H1 (cell line): ENCODE measurements around the gene RAD50. TPM values are rescaled to one million over a fixed set of nuclear protein-coding genes. Genes with fewer than 3 reads are reported as not detected.

Experiments
- CTCF ChIA-PET: fragments of 300-600 bp; sonication (Branson Sonifier 250); formaldehyde crosslinking; loops from one replicate; lab custom pipeline; 2021; ENCODE audit not compliant: partially characterized antibody; lab: Charles Lee
- POLR2A ChIA-PET: fragments of 300-600 bp; sonication (Branson Sonifier 250); formaldehyde crosslinking; loops from one replicate; lab custom pipeline; 2021; ENCODE audit warnings: inconsistent platforms; ENCODE audit not compliant: partially characterized antibody; lab: Charles Lee
- DNase-seq, 2 experiments: peaks; one replicate each; pipeline versions ENCODE4 v3.0.0 to v3.0.0-alpha.2; 2010 to 2022; ENCODE audit warnings: low spot score in 2 of 2, low read depth in 1 of 2, mixed read lengths in 1 of 2
- FAIRE-seq: peaks from 2 replicates; lab custom pipeline; 2011; peaks lifted over from hg19 to GRCh38; lab: Jason Lieb, UNC
- H2AFZ ChIP-seq: 2 replicates; pipeline ENCODE4 v1.8.1; 2012; ENCODE audit warnings: low read length, inconsistent platforms
- H2AK5ac ChIP-seq: 2 replicates; pipeline ENCODE4 v1.6.1; 2013; ENCODE audit warnings: low read depth, low read length
- H2BK120ac ChIP-seq: replicated peaks from 2 replicates; pipeline ENCODE3; 2013; ENCODE audit warnings: low read depth, low read length, inconsistent platforms
- H2BK12ac ChIP-seq: 2 replicates; pipeline ENCODE4 v1.6.1; 2013; ENCODE audit warnings: low read depth, low read length
- H2BK15ac ChIP-seq: 2 replicates; pipeline ENCODE4 v1.6.1; 2013; ENCODE audit warnings: low read length
- H2BK20ac ChIP-seq: 2 replicates; pipeline ENCODE4 v1.6.1; 2013; ENCODE audit warnings: low read length
- H2BK5ac ChIP-seq: 2 replicates; pipeline ENCODE4 v1.6.1; 2013; ENCODE audit warnings: low read depth, low read length
- H3K14ac ChIP-seq: 2 replicates; pipeline ENCODE4 v1.6.1; 2013; ENCODE audit warnings: inconsistent platforms; ENCODE audit not compliant: insufficient read length
- H3K18ac ChIP-seq: 2 replicates; pipeline ENCODE4 v1.6.1; 2013; ENCODE audit warnings: low read length; ENCODE audit errors: extremely low read depth
- H3K23ac ChIP-seq: 2 replicates; pipeline ENCODE4 v1.6.1; 2013; ENCODE audit warnings: inconsistent platforms; ENCODE audit not compliant: insufficient read length
- H3K23me2 ChIP-seq: 2 replicates; pipeline ENCODE4 v1.6.1; 2013; ENCODE audit warnings: low read depth, low read length
- H3K27ac ChIP-seq: 2 replicates; pipeline ENCODE4 v1.6.1; 2011; ENCODE audit warnings: low read depth, low read length, inconsistent platforms
- H3K27me3 ChIP-seq, 4 experiments: replicated peaks in 1 of 4; 1 replicate in 1 of 4; 2 replicates in 3 of 4; pipeline versions ENCODE4 v1.6.1 to v1.8.1; 2011 to 2013; ENCODE audit warnings: low read length in 3 of 4, mild to moderate bottlenecking in 3 of 4, inconsistent platforms in 2 of 4, mixed read lengths in 2 of 4, moderate library complexity in 1 of 4; ENCODE audit not compliant: control insufficient read depth in 3 of 4, insufficient read depth in 3 of 4; ENCODE audit errors: extremely low read depth in 1 of 4
- H3K36me3 ChIP-seq, 4 experiments: 2 replicates each; pipeline versions ENCODE4 v1.6.1 to v1.8.1; 2011 to 2013; ENCODE audit warnings: mild to moderate bottlenecking in 4 of 4, low read length in 3 of 4, moderate library complexity in 2 of 4, control low read depth in 1 of 4, inconsistent platforms in 1 of 4; ENCODE audit not compliant: insufficient read depth in 4 of 4, control insufficient read depth in 2 of 4
- H3K4ac ChIP-seq: replicated peaks from 2 replicates; pipeline ENCODE3; 2013; ENCODE audit warnings: low read length, low read depth, mixed read lengths, inconsistent platforms; ENCODE audit not compliant: insufficient read length
- H3K4me1 ChIP-seq, 4 experiments: replicated peaks in 1 of 4; 1 replicate in 1 of 4; 2 replicates in 3 of 4; pipeline versions ENCODE4 v1.6.1 to v1.8.1; 2011 to 2013; ENCODE audit warnings: low read length in 3 of 4, inconsistent platforms in 2 of 4, mixed read lengths in 1 of 4; ENCODE audit not compliant: insufficient read depth in 4 of 4, control insufficient read depth in 3 of 4
- H3K4me2 ChIP-seq, 2 experiments: 2 replicates each; pipeline versions ENCODE4 v1.6.1 to v1.8.1; 2011 to 2013; ENCODE audit warnings: low read depth in 2 of 2, low read length in 2 of 2, control low read depth in 1 of 2, inconsistent platforms in 1 of 2, mild to moderate bottlenecking in 1 of 2; ENCODE audit not compliant: insufficient read depth in 1 of 2
- H3K4me3 ChIP-seq, 4 experiments: fragments of 200-600, 300-600 bp in 1 of 4; sonication (generic), shearing (Covaris generic), sonication (Bioruptor Twin) in 1 of 4; 2 replicates each; pipeline versions ENCODE4 v1.5.1 to v1.8.1; 2011 to 2016; ENCODE audit warnings: low read length in 4 of 4, low read depth in 3 of 4, control low read depth in 2 of 4, inconsistent platforms in 2 of 4, mild to moderate bottlenecking in 2 of 4, mixed read lengths in 1 of 4, moderate library complexity in 1 of 4; ENCODE audit not compliant: insufficient read depth in 2 of 4; ENCODE audit errors: extremely low read depth in 1 of 4
- H3K56ac ChIP-seq: replicated peaks from 2 replicates; pipeline ENCODE3; 2013; ENCODE audit warnings: low read depth, mild to moderate bottlenecking, mixed read lengths, low read length, inconsistent platforms; ENCODE audit not compliant: insufficient read length
- H3K79me1 ChIP-seq: 2 replicates; pipeline ENCODE4 v1.6.1; 2013; ENCODE audit warnings: low read depth, low read length, control low read depth
- H3K79me2 ChIP-seq, 2 experiments: 2 replicates each; pipeline versions ENCODE4 v1.6.1 to v1.8.1; 2012 to 2013; ENCODE audit warnings: low read length in 2 of 2, mild to moderate bottlenecking in 2 of 2, inconsistent platforms in 1 of 2; ENCODE audit not compliant: insufficient read depth in 2 of 2, control insufficient read depth in 1 of 2
- H3K9ac ChIP-seq, 4 experiments: replicated peaks in 1 of 4; 1 replicate in 1 of 4; 2 replicates in 3 of 4; pipeline versions ENCODE4 v1.6.1 to v1.8.1; 2011 to 2013; ENCODE audit warnings: low read depth in 3 of 4, low read length in 3 of 4, control low read depth in 2 of 4, mild to moderate bottlenecking in 2 of 4, moderate library complexity in 2 of 4, inconsistent platforms in 1 of 4; ENCODE audit errors: extremely low read depth in 1 of 4
- H3K9me3 ChIP-seq, 2 experiments: 2 replicates each; pipeline versions ENCODE4 v1.6.1 to v1.8.1; 2012 to 2013; ENCODE audit warnings: mild to moderate bottlenecking in 2 of 2, moderate library complexity in 2 of 2, control low read depth in 1 of 2, inconsistent platforms in 1 of 2, low read depth in 1 of 2, low read length in 1 of 2, mixed read lengths in 1 of 2; ENCODE audit not compliant: insufficient read depth in 2 of 2
- H4K20me1 ChIP-seq, 2 experiments: replicated peaks in 1 of 2; 2 replicates each; pipeline versions ENCODE3 to v1.8.1; 2011 to 2013; ENCODE audit warnings: inconsistent platforms in 2 of 2, low read length in 2 of 2, mild to moderate bottlenecking in 1 of 2; ENCODE audit not compliant: insufficient read depth in 2 of 2, control insufficient read depth in 1 of 2
- H4K5ac ChIP-seq: 2 replicates; pipeline ENCODE4 v1.6.1; 2013; ENCODE audit warnings: low read length, low read depth, mixed read lengths, inconsistent platforms; ENCODE audit not compliant: insufficient read length
- H4K8ac ChIP-seq: 2 replicates; pipeline ENCODE4 v1.8.0; 2013; ENCODE audit warnings: mild to moderate bottlenecking, moderate library complexity, low read length, inconsistent platforms; ENCODE audit not compliant: insufficient read depth; ENCODE audit errors: extremely low read depth
- H4K91ac ChIP-seq: replicated peaks from 2 replicates; pipeline ENCODE3; 2013; ENCODE audit warnings: low read length, mixed read lengths, inconsistent platforms; ENCODE audit not compliant: insufficient read length
- BCL11A ChIP-seq, 2 experiments: IDR thresholded peaks; one replicate each; pipeline ENCODE4 v1.6.1; 2011; ENCODE audit warnings: low read depth in 2 of 2, low read length in 2 of 2, mild to moderate bottlenecking in 2 of 2
- CHD2 ChIP-seq: IDR thresholded peaks from 2 replicates; pipeline ENCODE4 v1.6.1; 2012; ENCODE audit warnings: low read length, improper control_type of control experiment
- CTBP2 ChIP-seq: IDR thresholded peaks from 2 replicates; pipeline ENCODE4 v1.7.0; 2011; ENCODE audit warnings: borderline replicate concordance, mild to moderate bottlenecking, moderate library complexity, mixed read lengths, low read length; ENCODE audit not compliant: insufficient read depth, insufficient read length
- EGR1 ChIP-seq: IDR thresholded peaks from 2 replicates; pipeline ENCODE4 v1.6.1; 2011; ENCODE audit warnings: low read depth, low read length, borderline replicate concordance
- GABPA ChIP-seq: IDR thresholded peaks from 2 replicates; pipeline ENCODE4 v1.6.1; 2011; ENCODE audit warnings: mild to moderate bottlenecking, low read length, moderate library complexity, borderline replicate concordance; ENCODE audit not compliant: insufficient read depth
- KDM1A ChIP-seq: fragments of 200-600, 300-600 bp; sonication (generic); IDR thresholded peaks from 2 replicates; pipeline ENCODE4 v1.7.1; 2016; ENCODE audit warnings: mild to moderate bottlenecking, low read length, borderline replicate concordance
- KDM4A ChIP-seq: IDR thresholded peaks from one replicate; pipeline ENCODE4 v1.7.1; 2012; ENCODE audit warnings: low read depth, mild to moderate bottlenecking, moderate library complexity, low read length, inconsistent platforms; ENCODE audit not compliant: severe bottlenecking
- KDM5A ChIP-seq: fragments of 200-600 bp; IDR thresholded peaks from 2 replicates; pipeline ENCODE4 v1.7.1; 2012; ENCODE audit warnings: mild to moderate bottlenecking, low read length, inconsistent platforms, mixed read lengths
- NRF1 ChIP-seq: IDR thresholded peaks from 2 replicates; pipeline ENCODE4 v1.6.1; 2011; ENCODE audit warnings: mild to moderate bottlenecking, low read depth, low read length, improper control_type of control experiment
- POLR2A ChIP-seq, 2 experiments: IDR thresholded peaks; 1 replicate in 1 of 2; 2 replicates in 1 of 2; pipeline ENCODE4 v1.6.1; 2011; ENCODE audit warnings: low read depth in 2 of 2, low read length in 2 of 2, mild to moderate bottlenecking in 2 of 2; ENCODE audit errors: control extremely low read depth in 1 of 2
- RBBP5 ChIP-seq: IDR thresholded peaks from 2 replicates; pipeline ENCODE4 v1.7.1; 2012; ENCODE audit warnings: low read depth, mild to moderate bottlenecking, inconsistent platforms, low read length, moderate library complexity, borderline replicate concordance
- SIX5 ChIP-seq: IDR thresholded peaks from 2 replicates; pipeline ENCODE4 v1.6.1; 2011; ENCODE audit warnings: mild to moderate bottlenecking, low read depth, low read length
- SP2 ChIP-seq: IDR thresholded peaks from 2 replicates; pipeline ENCODE4 v1.6.1; 2012; ENCODE audit warnings: mild to moderate bottlenecking, low read length, inconsistent platforms
- SP4 ChIP-seq: IDR thresholded peaks from 2 replicates; pipeline ENCODE4 v1.6.1; 2012; ENCODE audit warnings: low read length, inconsistent platforms
- TAF7 ChIP-seq: optimal IDR thresholded peaks from 2 replicates; pipeline ENCODE3; 2011; ENCODE audit warnings: low read depth, mild to moderate bottlenecking, inconsistent platforms, low read length, moderate library complexity, borderline replicate concordance
- polyA plus RNA-seq, 7 experiments: library from polyadenylated mRNA; depleted of rRNA in 3 of 7; stranded (reverse) in 5 of 7; unstranded in 2 of 7; fragments of >200 nt in 5 of 7; fragments of 200-250 nt in 2 of 7; gene quantifications; 1 replicate in 5 of 7; 2 replicates in 1 of 7; 4 replicates in 1 of 7; pipeline versions ENCODE4 v1.2.1 to v1.2.3, GENCODE V29; 2011 to 2013; ENCODE audit warnings: missing spikeins in 2 of 7, mixed read lengths in 2 of 7
- total RNA-seq: library from RNA; stranded (reverse); fragmentation: NEBNext Ultra II Directional; extraction: Animal tissue kit (Norgen Biotek cat#: 25700); gene quantifications from 2 replicates; pipeline ENCODE4 v1.2.1, GENCODE V29; 2021

The RAD50 gene
- total and polyA plus RNA-seq, 2 of the 8 experiments (the other 6 are each of a cell fraction or from before 2014, with no cell fraction given): 10.1 to 39.4 TPM

DNA sequence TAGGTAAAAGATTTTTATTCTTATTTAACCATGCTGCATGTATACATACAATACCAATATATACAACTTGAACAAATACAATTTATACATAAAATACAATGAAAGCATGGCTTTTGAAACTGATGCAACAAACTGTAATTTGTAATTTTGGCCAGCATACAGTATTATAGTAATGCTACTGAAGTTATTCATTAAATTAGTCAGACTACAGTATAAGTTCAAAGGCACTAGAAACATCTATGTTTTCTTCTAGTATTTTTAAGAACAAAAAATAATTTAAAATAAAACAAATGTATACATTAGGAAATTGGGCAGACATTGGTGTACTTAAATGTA lies 135.8 kb downstream of the RAD50 start:
- no peaks in the 10 kb centered on the region for H3K23me2 ChIP-seq
- no peak overlapping the region for H3K56ac ChIP-seq
- no peaks in the 10 kb centered on the region for H3K9me3 ChIP-seq
- no peaks in the 10 kb centered on the region for H3K27me3 ChIP-seq
- TF ChIP-seq GABPA (no peak), SP2 (no peak), RBBP5 (no peak), SP4 (no peak), EGR1 (no peak), CHD2 (no peak), KDM5A (no peak), NRF1 (no peak), POLR2A (IDR thresholded peaks at IDR 0.05; ENCODE audit: control extremely low read depth in 1 of 2, low read depth in 2 of 2, low read length in 2 of 2) (no peak), CTBP2 (no peak), SIX5 (no peak), KDM4A (no peak), BCL11A (IDR thresholded peaks at IDR 0.05; ENCODE audit: low read depth in 2 of 2, low read length in 2 of 2) (no peak), TAF7 (no peak), KDM1A (no peak)
- FAIRE-seq (no peak), DNase-seq (no peak)
- H3K36me3 ChIP-seq: no peaks in the 10 kb centered on the region
- H4K8ac ChIP-seq: no peak overlapping the region
- no peaks in the 10 kb centered on the region for H3K79me2 ChIP-seq
- no peak overlapping the region for H3K4ac ChIP-seq
- H3K18ac ChIP-seq: no peak overlapping the region
- no peak overlapping the region for H2AK5ac ChIP-seq
- no peak overlapping the region for H2BK20ac ChIP-seq
- H2AFZ ChIP-seq: no peak overlapping the region
- no peak overlapping the region for H4K91ac ChIP-seq
- H2BK120ac ChIP-seq: no peak overlapping the region
- H3K23ac ChIP-seq: no peak overlapping the region
- H2BK15ac ChIP-seq: no peak overlapping the region
- CTCF ChIA-PET: no interaction called here
- no peak overlapping the region for H3K4me2 ChIP-seq
- no peak overlapping the region for H3K27ac ChIP-seq
- no peaks in the 10 kb centered on the region for H3K4me1 ChIP-seq
- no peak overlapping the region for H2BK5ac ChIP-seq
- H3K79me1 ChIP-seq: no peaks in the 10 kb centered on the region
- no peak overlapping the region for H3K14ac ChIP-seq
- H4K20me1 ChIP-seq: no peaks in the 10 kb centered on the region
- no peak overlapping the region for H2BK12ac ChIP-seq
- POLR2A ChIA-PET: no interaction called here
- H3K9ac ChIP-seq: no peak overlapping the region
- H4K5ac ChIP-seq: no peak overlapping the region
- H3K4me3 ChIP-seq: no peak overlapping the region
